Inflammatory macrophage treated with lipopolysaccharide for 1 hour (primary cell): ENCODE data around the gene BTNL3.

Source experiments
- DNase-seq, 2 donors: peaks; one replicate each; pipeline ENCODE4 v3.0.0-alpha.2; 2020 to 2022

The BTNL3 gene

GRCh38 chr5:181047921-181048320 lies 59.3 kb downstream of the BTNL3 start:
- DNase-seq = no peak

GRCh38 chr5:181050016-181050415 lies 61.4 kb downstream of the BTNL3 start:
- no peak for DNase-seq

- no peak for DNase-seq
These were observed 63.4 kb downstream of the BTNL3 start for GRCh38 chr5:181051841-181052671.

GRCh38 chr5:181052672-181053487 lies 64.2 kb downstream of the BTNL3 start:
- no peak for DNase-seq

DNA sequence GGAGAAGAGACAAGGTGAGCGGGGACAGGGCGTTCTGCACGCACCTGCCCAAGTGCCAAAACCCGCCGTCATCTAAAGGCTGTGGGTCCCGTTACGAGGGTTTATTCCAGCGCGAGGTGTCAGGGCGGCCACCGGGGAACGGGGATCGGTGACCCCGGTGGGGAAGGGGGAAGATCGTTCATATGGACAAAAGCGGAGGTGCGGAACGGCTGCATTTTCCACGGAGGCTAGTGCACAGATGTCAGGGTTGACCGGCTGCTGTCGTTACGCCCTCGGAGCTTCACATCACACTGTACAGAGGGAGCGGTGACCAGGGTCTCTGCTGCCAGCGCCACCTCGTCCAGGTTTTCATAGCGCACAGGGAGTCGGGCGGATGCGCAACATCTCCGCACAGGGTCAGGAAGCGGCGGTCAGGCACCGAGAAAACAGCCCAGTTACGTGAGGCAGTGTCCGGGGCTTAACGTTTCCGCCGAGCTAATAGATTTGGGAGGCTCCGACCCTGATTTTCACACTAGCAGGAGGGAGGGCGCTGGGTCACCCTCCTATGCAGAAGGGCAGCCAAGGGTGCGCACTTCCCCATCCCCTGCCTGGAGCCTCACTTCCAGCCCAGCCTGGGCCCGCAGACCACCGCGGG lies 65.0 kb downstream of the BTNL3 start:
- DNase-seq = no peak

DNA sequence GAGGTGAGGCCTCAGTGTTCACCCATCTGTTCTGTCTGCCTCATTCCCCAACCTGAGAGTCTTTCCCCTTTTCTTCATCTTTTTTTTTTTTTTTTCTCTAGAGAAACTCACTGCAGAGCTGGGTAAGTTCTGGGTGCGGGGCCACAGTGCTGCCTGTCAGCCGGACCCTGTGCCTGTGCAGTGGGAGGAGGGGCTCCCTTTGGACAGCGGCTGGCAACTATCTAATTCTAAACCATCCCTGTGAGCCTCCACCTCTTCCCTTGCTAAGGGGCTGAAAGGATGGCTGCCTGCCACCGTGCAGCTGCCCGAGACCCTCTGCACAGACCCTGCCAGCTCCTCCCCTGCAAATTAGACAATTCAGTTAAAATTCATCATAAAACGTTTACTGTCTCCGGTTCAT lies 65.5 kb downstream of the BTNL3 start:
- DNase-seq = no peak

DNA sequence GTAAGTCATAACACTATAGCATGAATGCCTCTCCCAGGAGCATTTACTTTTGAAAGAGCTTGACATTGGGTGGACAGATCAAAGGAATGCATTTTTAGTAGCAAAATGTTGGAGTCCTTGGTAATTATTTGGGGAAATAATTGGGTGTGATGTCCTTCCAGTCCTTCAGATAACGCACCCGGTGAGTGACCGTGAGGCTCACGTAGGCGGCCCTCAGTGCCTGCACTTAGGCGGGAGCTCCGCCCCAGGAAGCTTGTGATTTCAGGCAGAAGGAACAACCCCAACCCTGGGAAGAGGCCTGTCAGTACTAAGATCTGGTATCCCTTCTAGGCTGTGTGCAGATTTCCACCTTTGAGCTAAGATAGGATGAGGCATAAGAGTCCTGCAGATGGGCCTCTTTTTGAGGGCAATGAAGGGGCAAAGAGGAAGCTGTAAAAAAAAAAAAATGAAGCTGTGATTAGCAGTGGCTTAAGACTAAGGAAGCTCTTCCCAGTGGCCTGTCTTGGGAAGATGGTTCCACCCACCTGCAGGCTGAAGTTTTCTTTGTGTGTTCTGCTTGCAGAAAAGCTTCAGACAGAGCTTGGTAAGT lies 66.3 kb downstream of the BTNL3 start:
- DNase-seq = no peak
